ENCODE measurements around the gene STRADA. TPM values are rescaled to one million over a fixed set of nuclear protein-coding genes. Genes with fewer than 3 reads are reported as not detected.

Gene STRADA
- total and polyA plus RNA-seq, 2 donors (not counting 3 experiments of a cell fraction or from before 2014, with no cell fraction given), result 47.0 to 53.6 TPM

DNA sequence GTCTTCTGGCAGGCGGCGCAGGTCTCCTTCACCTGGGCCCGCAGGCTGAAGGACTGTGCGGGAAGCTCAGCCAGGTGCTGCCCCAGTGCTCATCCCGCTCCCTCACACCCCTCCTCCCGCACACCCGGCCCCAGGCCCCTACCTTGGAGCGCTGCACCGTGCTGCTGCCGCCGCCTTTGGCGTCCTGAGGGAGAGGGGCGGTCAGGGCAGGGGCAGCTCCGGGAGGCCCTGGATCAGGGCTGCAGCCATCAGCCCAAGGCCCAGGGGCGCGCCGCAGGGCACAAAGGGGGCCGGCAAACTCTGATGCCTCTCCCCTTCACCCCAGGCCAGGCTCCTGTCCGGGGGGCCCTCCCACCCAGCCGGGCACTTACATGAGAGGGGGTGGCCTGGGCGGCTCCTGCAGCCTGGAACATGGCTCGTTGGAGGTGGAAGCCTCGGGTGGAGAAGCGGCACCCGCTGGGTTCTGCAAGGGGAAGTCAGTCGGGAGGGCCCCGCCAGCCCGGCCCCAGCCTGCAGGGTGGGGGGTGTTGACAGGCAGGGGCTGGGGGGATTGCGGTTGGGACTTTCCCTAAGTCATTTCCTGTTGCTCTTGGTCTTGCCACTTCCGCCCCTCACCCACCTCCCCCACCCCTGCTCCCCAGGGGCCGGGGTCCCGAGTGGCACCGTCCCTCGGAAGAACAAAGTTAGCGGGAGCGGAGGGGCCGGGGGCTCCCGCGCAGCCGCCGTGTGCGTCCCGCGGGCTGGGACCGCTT, 42.5 kb downstream of the STRADA start:
- peak; percentile 54 for FAIRE-seq
- ChIA-PET CTCF (interaction anchor here (0.9 to 6.6 kb wide), 7 partner anchors 11 to 274 kb away, joined by 3 to 36 read pairs (median 6); no protein-coding TSS in a partner anchor), POLR2A (interaction anchor here (1.0 kb wide), 1 partner anchor 127 kb away, joined by 4 read pairs; no protein-coding TSS in a partner anchor)
- TF ChIP-seq JUN (IDR thresholded peaks at IDR 0.05; ENCODE audit: borderline replicate concordance, insufficient read depth, insufficient read length, low read depth) (no peak), POLR2AphosphoS5 (IDR thresholded peaks at IDR 0.05; ENCODE audit: insufficient read depth, low read depth, low read length) (peak; percentile 34), POLR2A (IDR thresholded peaks at IDR 0.05; ENCODE audit: low read depth, low read length) (peak; percentile 25), EZH2 (IDR thresholded peaks at IDR 0.05; ENCODE audit: borderline replicate concordance, low read depth, low read length, severe bottlenecking) (no peak)
- Histone ChIP-seq H3K27me3 (ENCODE audit: control insufficient read depth in 2 of 2, insufficient read depth in 2 of 2, low read length in 2 of 2) (no peaks in the 10 kb centered on the region), H4K20me1 (replicated peaks; ENCODE audit: control insufficient read depth, extremely low read depth, insufficient read depth, low read length) (no peaks in the 10 kb centered on the region), H3K4me1 (ENCODE audit: control insufficient read depth, extremely low read depth, insufficient read depth, low read length) (peaks cover 20% of the 10 kb centered on the region), H3K9ac (replicated peaks; ENCODE audit: extremely low read depth, insufficient read depth, low read length) (peak overlapping the region; percentile 41), H3K9me1 (replicated peaks; ENCODE audit: control insufficient read depth, extremely low read depth, insufficient read depth, low read length) (no peaks in the 10 kb centered on the region), H2AFZ (ENCODE audit: low read depth, low read length) (no peak overlapping the region), H3K79me2 (ENCODE audit: control insufficient read depth, insufficient read depth, low read length) (peaks cover 9% of the 10 kb centered on the region), H3K4me2 (ENCODE audit: insufficient read depth, low read length) (peak overlapping the region; percentile 48), H3K36me3 (ENCODE audit: control insufficient read depth in 2 of 2, extremely low read depth in 1 of 2, insufficient read depth in 2 of 2, low read length in 2 of 2) (peaks cover 0 to 13% of the 10 kb centered on the region in 2 experiments), H3K9me3 (replicated peaks; ENCODE audit: control insufficient read depth, insufficient read depth, low read length) (no peaks in the 10 kb centered on the region), H3K4me3 (replicated peaks in 1 of 3; ENCODE audit: insufficient read depth in 1 of 3, low read depth in 1 of 3, low read length in 3 of 3) (peak overlapping the region; percentile 15 to 61 (median 42)), H3K27ac (ENCODE audit: insufficient read depth, low read depth, low read length) (peak overlapping the region; percentile 48)
- no TSS peak for BruUV-seq (replicated peaks)
- DNase-seq (ENCODE audit: low read depth, low spot score), result peak; percentile 56
- intact Hi-C loops (cut with micrococcal nuclease) (loop anchor here (1.0 to 2.0 kb wide), 3 partner anchors 23 to 136 kb away; no protein-coding TSS in a partner anchor), dilution Hi-C loops (cut with MboI; ENCODE audit: extremely low pct_ligation_motif_present, low sequenced_read_pairs) (no loop called here)

DNA sequence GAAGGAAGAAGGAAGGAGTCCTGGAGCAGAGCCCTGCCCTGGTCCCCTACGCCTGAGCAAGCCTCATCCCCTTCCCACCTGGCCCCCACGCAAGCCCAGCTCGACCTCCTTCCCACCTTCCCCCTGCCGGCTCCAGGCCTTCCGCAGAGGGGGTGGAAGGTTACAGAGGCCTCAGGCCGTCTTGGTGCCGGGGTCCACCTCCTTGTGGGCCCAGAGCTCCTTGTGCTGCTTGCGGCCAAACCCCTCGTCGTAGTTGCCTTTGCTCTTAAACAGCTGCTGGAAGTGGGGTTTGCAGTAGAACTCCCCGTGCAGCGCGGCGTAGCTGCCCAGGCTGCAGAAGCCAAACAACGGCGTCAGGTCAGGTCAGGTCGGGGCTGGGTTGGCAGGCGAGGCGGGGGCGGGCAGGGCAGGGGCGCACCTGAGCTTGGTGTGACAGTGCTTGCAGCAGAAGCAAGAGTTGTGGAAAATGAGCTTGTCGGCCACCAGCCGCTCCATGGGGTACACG, 43.2 kb downstream of the STRADA start:
- ChIA-PET POLR2A (interaction anchor here (1.0 kb wide), 1 partner anchor 128 kb away, joined by 4 read pairs; no protein-coding TSS in a partner anchor), CTCF (interaction anchor here (0.7 to 6.6 kb wide), 8 partner anchors 12 to 273 kb away, joined by 3 to 36 read pairs (median 6); no protein-coding TSS in a partner anchor)
- no peak overlapping the region for H3K27ac ChIP-seq (ENCODE audit: insufficient read depth, low read depth, low read length)
- no peak overlapping the region for H3K9ac ChIP-seq (replicated peaks; ENCODE audit: extremely low read depth, insufficient read depth, low read length)
- H3K4me1 ChIP-seq (ENCODE audit: control insufficient read depth, extremely low read depth, insufficient read depth, low read length), result peaks cover 20% of the 10 kb centered on the region
- peak; percentile 24 for DNase-seq (ENCODE audit: low read depth, low spot score)
- H3K9me3 ChIP-seq (replicated peaks; ENCODE audit: control insufficient read depth, insufficient read depth, low read length), result no peaks in the 10 kb centered on the region
- no peaks in the 10 kb centered on the region for H3K9me1 ChIP-seq (replicated peaks; ENCODE audit: control insufficient read depth, extremely low read depth, insufficient read depth, low read length)
- H4K20me1 ChIP-seq (replicated peaks; ENCODE audit: control insufficient read depth, extremely low read depth, insufficient read depth, low read length), result no peaks in the 10 kb centered on the region
- H3K79me2 ChIP-seq (ENCODE audit: control insufficient read depth, insufficient read depth, low read length), result peaks cover 9% of the 10 kb centered on the region
- peak overlapping the region; percentile 48 for H3K4me2 ChIP-seq (ENCODE audit: insufficient read depth, low read length)
- no TSS peak for BruUV-seq (replicated peaks)
- intact Hi-C loops (cut with micrococcal nuclease), result loop anchor here (1.0 to 2.0 kb wide), 3 partner anchors 22 to 136 kb away; no protein-coding TSS in a partner anchor
- dilution Hi-C loops (cut with MboI; ENCODE audit: extremely low pct_ligation_motif_present, low sequenced_read_pairs), result no loop called here
- no peaks in the 10 kb centered on the region for H3K27me3 ChIP-seq (ENCODE audit: control insufficient read depth in 2 of 2, insufficient read depth in 2 of 2, low read length in 2 of 2)
- H3K36me3 ChIP-seq (ENCODE audit: control insufficient read depth in 2 of 2, extremely low read depth in 1 of 2, insufficient read depth in 2 of 2, low read length in 2 of 2), result peaks cover 0 to 20% of the 10 kb centered on the region in 2 experiments
- no peak for TF ChIP-seq MAX (IDR thresholded peaks at IDR 0.05; ENCODE audit: insufficient read depth, insufficient read length)
- TF ChIP-seq POLR2A (IDR thresholded peaks at IDR 0.05; ENCODE audit: low read depth, low read length), result no peak
- no peak for TF ChIP-seq MYC (IDR thresholded peaks at IDR 0.05; ENCODE audit: low read depth, low read length)
- no peak for TF ChIP-seq JUN (IDR thresholded peaks at IDR 0.05; ENCODE audit: borderline replicate concordance, insufficient read depth, insufficient read length, low read depth)
- TF ChIP-seq, protein P1, sequence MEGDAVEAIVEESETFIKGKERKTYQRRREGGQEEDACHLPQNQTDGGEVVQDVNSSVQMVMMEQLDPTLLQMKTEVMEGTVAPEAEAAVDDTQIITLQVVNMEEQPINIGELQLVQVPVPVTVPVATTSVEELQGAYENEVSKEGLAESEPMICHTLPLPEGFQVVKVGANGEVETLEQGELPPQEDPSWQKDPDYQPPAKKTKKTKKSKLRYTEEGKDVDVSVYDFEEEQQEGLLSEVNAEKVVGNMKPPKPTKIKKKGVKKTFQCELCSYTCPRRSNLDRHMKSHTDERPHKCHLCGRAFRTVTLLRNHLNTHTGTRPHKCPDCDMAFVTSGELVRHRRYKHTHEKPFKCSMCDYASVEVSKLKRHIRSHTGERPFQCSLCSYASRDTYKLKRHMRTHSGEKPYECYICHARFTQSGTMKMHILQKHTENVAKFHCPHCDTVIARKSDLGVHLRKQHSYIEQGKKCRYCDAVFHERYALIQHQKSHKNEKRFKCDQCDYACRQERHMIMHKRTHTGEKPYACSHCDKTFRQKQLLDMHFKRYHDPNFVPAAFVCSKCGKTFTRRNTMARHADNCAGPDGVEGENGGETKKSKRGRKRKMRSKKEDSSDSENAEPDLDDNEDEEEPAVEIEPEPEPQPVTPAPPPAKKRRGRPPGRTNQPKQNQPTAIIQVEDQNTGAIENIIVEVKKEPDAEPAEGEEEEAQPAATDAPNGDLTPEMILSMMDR (IDR thresholded peaks at IDR 0.05; ENCODE audit: extremely low read depth in 1 of 2, insufficient read depth in 1 of 2, low read depth in 1 of 2, low read length in 2 of 2), result no peak
- TF ChIP-seq GATA2 (IDR thresholded peaks at IDR 0.05; ENCODE audit: insufficient read depth, insufficient read length, low read depth, low read length), result no peak
- TF ChIP-seq FOS (IDR thresholded peaks at IDR 0.05; ENCODE audit: borderline replicate concordance, insufficient read depth, low read length), result no peak
- no peak for TF ChIP-seq POLR2AphosphoS5 (IDR thresholded peaks at IDR 0.05; ENCODE audit: insufficient read depth, low read depth, low read length)
- FAIRE-seq, result no peak
- H3K4me3 ChIP-seq (replicated peaks in 1 of 3; ENCODE audit: insufficient read depth in 1 of 3, low read depth in 1 of 3, low read length in 3 of 3), result peak overlapping the region in 2 of 3 experiments; percentile 42 to 61
- H2AFZ ChIP-seq (ENCODE audit: low read depth, low read length), result no peak overlapping the region

All from endothelial cell of umbilical vein (primary cell).